Uterus (tissue), 2 donors: Measurements from ENCODE around the gene GLCCI1.

ENCODE experiments used
- POLR2A ChIP-seq, 2 donors: fragments of 450-650 bp; IDR thresholded peaks; one replicate each; pipeline ENCODE4 v1.6.1; 2016; ENCODE audit warnings: antibody characterized with exemption in 2 of 2, mild to moderate bottlenecking in 1 of 2, moderate library complexity in 1 of 2
- TF ChIP-seq, protein P1 (sequence below), 4 experiments: fragments of 200-600 bp in 2 of 4; fragments of 450-650 bp in 2 of 4; sonication (generic) in 2 of 4; IDR thresholded peaks; one replicate each; pipeline ENCODE4 v1.5.1; 2016 to 2019; ENCODE audit warnings: antibody characterized with exemption in 4 of 4, mild to moderate bottlenecking in 2 of 4, moderate library complexity in 1 of 4

DNA sequence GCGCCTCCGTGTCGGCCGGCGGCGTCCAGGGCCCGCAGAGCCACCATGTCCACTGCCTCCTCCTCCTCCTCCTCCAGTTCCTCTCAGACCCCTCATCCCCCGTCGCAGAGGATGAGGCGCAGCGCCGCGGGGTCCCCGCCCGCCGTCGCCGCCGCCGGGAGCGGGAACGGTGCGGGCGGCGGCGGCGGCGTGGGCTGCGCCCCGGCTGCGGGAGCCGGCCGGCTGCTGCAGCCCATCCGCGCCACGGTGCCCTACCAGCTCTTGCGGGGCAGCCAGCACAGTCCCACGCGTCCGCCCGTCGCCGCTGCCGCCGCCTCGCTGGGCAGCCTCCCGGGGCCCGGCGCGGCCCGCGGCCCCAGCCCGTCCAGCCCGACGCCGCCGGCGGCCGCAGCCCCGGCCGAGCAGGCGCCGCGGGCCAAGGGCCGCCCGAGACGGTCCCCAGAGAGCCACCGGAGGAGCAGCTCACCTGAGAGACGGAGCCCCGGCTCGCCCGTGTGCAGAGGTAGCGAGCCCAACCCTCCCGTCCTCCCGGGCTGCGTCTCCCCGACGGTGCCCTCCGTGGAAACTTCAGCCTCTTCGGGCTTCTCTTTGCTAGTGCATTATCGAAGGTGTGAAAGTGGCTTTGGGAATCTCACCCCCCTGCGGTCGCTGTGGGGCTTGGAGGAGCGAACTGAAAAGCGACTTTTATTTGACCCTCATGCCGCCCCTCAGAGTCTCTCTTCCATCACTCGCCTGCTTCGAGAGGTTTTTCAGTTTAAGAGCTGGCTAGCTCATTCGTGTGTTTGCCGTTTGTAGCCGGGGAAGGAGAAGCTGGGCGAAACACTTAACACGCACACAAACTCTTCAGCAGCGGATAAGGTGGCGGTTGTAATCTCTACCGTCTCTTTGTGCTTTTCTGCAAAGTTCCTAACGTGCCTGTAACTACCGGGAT is 975 bp downstream of the GLCCI1 start:
- TF ChIP-seq, protein P1, sequence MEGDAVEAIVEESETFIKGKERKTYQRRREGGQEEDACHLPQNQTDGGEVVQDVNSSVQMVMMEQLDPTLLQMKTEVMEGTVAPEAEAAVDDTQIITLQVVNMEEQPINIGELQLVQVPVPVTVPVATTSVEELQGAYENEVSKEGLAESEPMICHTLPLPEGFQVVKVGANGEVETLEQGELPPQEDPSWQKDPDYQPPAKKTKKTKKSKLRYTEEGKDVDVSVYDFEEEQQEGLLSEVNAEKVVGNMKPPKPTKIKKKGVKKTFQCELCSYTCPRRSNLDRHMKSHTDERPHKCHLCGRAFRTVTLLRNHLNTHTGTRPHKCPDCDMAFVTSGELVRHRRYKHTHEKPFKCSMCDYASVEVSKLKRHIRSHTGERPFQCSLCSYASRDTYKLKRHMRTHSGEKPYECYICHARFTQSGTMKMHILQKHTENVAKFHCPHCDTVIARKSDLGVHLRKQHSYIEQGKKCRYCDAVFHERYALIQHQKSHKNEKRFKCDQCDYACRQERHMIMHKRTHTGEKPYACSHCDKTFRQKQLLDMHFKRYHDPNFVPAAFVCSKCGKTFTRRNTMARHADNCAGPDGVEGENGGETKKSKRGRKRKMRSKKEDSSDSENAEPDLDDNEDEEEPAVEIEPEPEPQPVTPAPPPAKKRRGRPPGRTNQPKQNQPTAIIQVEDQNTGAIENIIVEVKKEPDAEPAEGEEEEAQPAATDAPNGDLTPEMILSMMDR (IDR thresholded peaks at IDR 0.05) = peak in 1 of 4 experiments; percentile 9
- TF ChIP-seq POLR2A (IDR thresholded peaks at IDR 0.05) = no peak
